ENCODE results near the gene PRR19.

The PRR19 gene

GRCh38 chr19:42303876-42304275 is 1.9 kb downstream of the PRR19 start:
- Histone ChIP-seq H3K79me2 (ENCODE audit: low read length) (peaks cover 7% of the 10 kb centered on the region), H3K9ac (ENCODE audit: low read length) (no peak overlapping the region), H3K36me3 (replicated peaks; ENCODE audit: low read depth, low read length) (peaks cover 6% of the 10 kb centered on the region), H3K27ac (ENCODE audit: low read length) (no peak overlapping the region), H3K4me3 (ENCODE audit: low read length) (no peak overlapping the region), H3K9me3 (ENCODE audit: insufficient read depth, low read length) (no peaks in the 10 kb centered on the region), H2AFZ (ENCODE audit: low read depth, low read length) (peak overlapping the region; percentile 88), H3K27me3 (ENCODE audit: low read depth, low read length) (no peaks in the 10 kb centered on the region), H3K4me2 (ENCODE audit: low read length) (no peak overlapping the region), H3K4me1 (ENCODE audit: low read length) (peaks cover 17% of the 10 kb centered on the region), H4K20me1 (ENCODE audit: insufficient read depth, low read length) (no peaks in the 10 kb centered on the region)
- TF ChIP-seq EZH2phosphoT487 (IDR thresholded peaks at IDR 0.05; ENCODE audit: low read depth), result no peak
- TF ChIP-seq CTCF (IDR thresholded peaks at IDR 0.05; ENCODE audit: low read depth, low read length), result no peak

GRCh38 chr19:42306646-42307045 is 4.7 kb downstream of the PRR19 start:
- no peaks in the 10 kb centered on the region for H3K9me3 ChIP-seq (ENCODE audit: insufficient read depth, low read length)
- peaks cover 13% of the 10 kb centered on the region for H3K4me1 ChIP-seq (ENCODE audit: low read length)
- no peaks in the 10 kb centered on the region for H3K27me3 ChIP-seq (ENCODE audit: low read depth, low read length)
- no peak for TF ChIP-seq CTCF (IDR thresholded peaks at IDR 0.05; ENCODE audit: low read depth, low read length)
- no peak for TF ChIP-seq EZH2phosphoT487 (IDR thresholded peaks at IDR 0.05; ENCODE audit: low read depth)
- H3K4me3 ChIP-seq (ENCODE audit: low read length), result no peak overlapping the region
- H3K9ac ChIP-seq (ENCODE audit: low read length), result no peak overlapping the region
- no peak overlapping the region for H3K4me2 ChIP-seq (ENCODE audit: low read length)
- H3K79me2 ChIP-seq (ENCODE audit: low read length), result peaks cover 6% of the 10 kb centered on the region
- H3K27ac ChIP-seq (ENCODE audit: low read length), result no peak overlapping the region
- no peak overlapping the region for H2AFZ ChIP-seq (ENCODE audit: low read depth, low read length)
- no peaks in the 10 kb centered on the region for H4K20me1 ChIP-seq (ENCODE audit: insufficient read depth, low read length)
- no peaks in the 10 kb centered on the region for H3K36me3 ChIP-seq (replicated peaks; ENCODE audit: low read depth, low read length)

- Histone ChIP-seq H3K36me3 (replicated peaks; ENCODE audit: low read depth, low read length) (no peaks in the 10 kb centered on the region), H3K9me3 (ENCODE audit: insufficient read depth, low read length) (no peaks in the 10 kb centered on the region), H3K79me2 (ENCODE audit: low read length) (no peaks in the 10 kb centered on the region), H3K4me2 (ENCODE audit: low read length) (no peak overlapping the region), H2AFZ (ENCODE audit: low read depth, low read length) (no peak overlapping the region), H3K27me3 (ENCODE audit: low read depth, low read length) (no peaks in the 10 kb centered on the region), H3K9ac (ENCODE audit: low read length) (no peak overlapping the region), H3K4me1 (ENCODE audit: low read length) (peaks cover 10% of the 10 kb centered on the region; the same call in 1 of the 2 replicates), H3K27ac (ENCODE audit: low read length) (no peak overlapping the region), H3K4me3 (ENCODE audit: low read length) (no peak overlapping the region), H4K20me1 (ENCODE audit: insufficient read depth, low read length) (no peaks in the 10 kb centered on the region)
- TF ChIP-seq CTCF (IDR thresholded peaks at IDR 0.05; ENCODE audit: low read depth, low read length) (no peak), EZH2phosphoT487 (IDR thresholded peaks at IDR 0.05; ENCODE audit: low read depth) (no peak)
Measured at GRCh38 chr19:42309686-42310085, 7.8 kb downstream of the PRR19 start.

- H2AFZ ChIP-seq (ENCODE audit: low read depth, low read length), result no peak overlapping the region
- H3K9me3 ChIP-seq (ENCODE audit: insufficient read depth, low read length), result no peaks in the 10 kb centered on the region
- H3K79me2 ChIP-seq (ENCODE audit: low read length), result no peaks in the 10 kb centered on the region
- TF ChIP-seq CTCF (IDR thresholded peaks at IDR 0.05; ENCODE audit: low read depth, low read length) (peak; percentile 19), EZH2phosphoT487 (IDR thresholded peaks at IDR 0.05; ENCODE audit: low read depth) (no peak)
- no peak overlapping the region for H3K27ac ChIP-seq (ENCODE audit: low read length)
- H3K4me1 ChIP-seq (ENCODE audit: low read length), result peaks cover 15% of the 10 kb centered on the region
- no peak overlapping the region for H3K9ac ChIP-seq (ENCODE audit: low read length)
- no peak overlapping the region for H3K4me2 ChIP-seq (ENCODE audit: low read length)
- no peaks in the 10 kb centered on the region for H3K36me3 ChIP-seq (replicated peaks; ENCODE audit: low read depth, low read length)
- H3K27me3 ChIP-seq (ENCODE audit: low read depth, low read length), result no peaks in the 10 kb centered on the region
- no peak overlapping the region for H3K4me3 ChIP-seq (ENCODE audit: low read length)
- no peaks in the 10 kb centered on the region for H4K20me1 ChIP-seq (ENCODE audit: insufficient read depth, low read length)
Measured at GRCh38 chr19:42311657-42312056, 9.7 kb downstream of the PRR19 start.
